Calu3 (cell line): ENCODE measurements around the gene PCTP. TPM values are rescaled to one million over a fixed set of nuclear protein-coding genes. Genes with fewer than 3 reads are reported as not detected.

Source experiments
- BruUV-seq: library from RNA; stranded (reverse); fragments of 400-500 nt; replicated peaks from 2 replicates; lab custom pipeline; 2021; lab: Mats Ljungman, UMichigan
- CTCF ChIA-PET: fragments of 300-600 bp; sonication (Branson Sonifier 250); formaldehyde crosslinking; loops from one replicate; lab custom pipeline; 2022; ENCODE audit warnings: antibody characterized with exemption; lab: Charles Lee
- DNase-seq: peaks from one replicate; pipeline ENCODE4 v3.0.0; 2022
- H3K27ac Mint-ChIP-seq: one replicate; pipeline ENCODE4 v1.8.0; 2022; ENCODE audit warnings: mixed read lengths; ENCODE audit not compliant: unreplicated experiment
- H3K27me3 Mint-ChIP-seq: one replicate; pipeline ENCODE4 v1.8.0; 2022; ENCODE audit warnings: mixed read lengths; ENCODE audit not compliant: unreplicated experiment
- H3K36me3 Mint-ChIP-seq: one replicate; pipeline ENCODE4 v1.8.0; 2022; ENCODE audit warnings: mild to moderate bottlenecking, moderate library complexity, mixed read lengths; ENCODE audit not compliant: insufficient read depth, unreplicated experiment
- H3K4me1 Mint-ChIP-seq: one replicate; pipeline ENCODE4 v1.8.0; 2022; ENCODE audit warnings: mild to moderate bottlenecking, low read depth, mixed read lengths; ENCODE audit not compliant: unreplicated experiment
- H3K4me3 Mint-ChIP-seq: one replicate; pipeline ENCODE4 v1.8.0; 2022; ENCODE audit warnings: mild to moderate bottlenecking, low read depth, moderate library complexity, mixed read lengths; ENCODE audit not compliant: unreplicated experiment
- H3K9me3 Mint-ChIP-seq: one replicate; pipeline ENCODE4 v1.8.0; 2022; ENCODE audit warnings: low read depth, mixed read lengths; ENCODE audit not compliant: unreplicated experiment
- CTCF ChIP-seq: fragments of 200-600 bp; IDR thresholded peaks from one replicate; pipeline ENCODE4 v1.8.0; 2022; ENCODE audit warnings: antibody characterized with exemption; ENCODE audit not compliant: unreplicated experiment
- intact Hi-C: fragments of 100-400 bp; cut with micrococcal nuclease; formaldehyde crosslinking; loops from one replicate; pipeline ENCODE4 v1.10.0; 2022; ENCODE audit not compliant: unreplicated experiment
- total RNA-seq: library from RNA; stranded (reverse); gene quantifications from 2 replicates; pipeline ENCODE4 v1.2.3, GENCODE V29; 2022

PCTP gene
- total RNA-seq, 1 experiment from 2014 or later: 20.1 TPM

GRCh38 chr17:55794725-55795482 is 44.1 kb downstream of the PCTP start:
- peaks cover 17% of the 10 kb centered on the region for H3K4me1 Mint-ChIP-seq
- DNase-seq: peak; percentile 12
- no peak for TF ChIP-seq CTCF
- CTCF ChIA-PET: interaction anchor here (0.9 to 1.3 kb wide), 5 partner anchors 25 to 450 kb away, joined by 3 to 4 read pairs (median 3); partner anchors contain the start of gene PCTP
- no peaks in the 10 kb centered on the region for H3K27me3 Mint-ChIP-seq
- BruUV-seq: no TSS peak
- no peak overlapping the region for H3K4me3 Mint-ChIP-seq
- intact Hi-C loops: no loop called here
- H3K27ac Mint-ChIP-seq: no peak overlapping the region
- H3K36me3 Mint-ChIP-seq: no peaks in the 10 kb centered on the region
- no peaks in the 10 kb centered on the region for H3K9me3 Mint-ChIP-seq

GRCh38 chr17:55806745-55807495 is 56.1 kb downstream of the PCTP start:
- Mint-ChIP-seq H3K4me3 (no peak overlapping the region), H3K27ac (no peak overlapping the region)

DNA sequence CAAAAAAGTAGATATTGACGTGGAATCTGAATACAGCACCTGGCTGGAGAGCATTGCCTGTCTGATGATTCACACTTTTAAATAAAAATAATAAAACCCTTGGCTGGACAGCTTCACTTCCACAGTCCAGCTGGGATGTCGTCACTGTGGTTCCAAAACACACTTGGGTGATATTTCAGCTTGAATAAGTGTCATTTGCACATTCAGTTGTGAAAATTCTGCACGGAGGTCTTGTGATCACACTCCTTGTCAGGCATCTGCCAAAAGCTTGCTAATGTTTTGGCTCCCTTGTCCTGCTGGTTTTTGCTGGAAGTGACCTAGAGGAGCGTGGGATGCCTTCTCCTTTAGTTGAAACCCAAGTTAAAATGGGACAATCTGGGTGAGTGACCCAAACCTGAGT is 60.7 kb downstream of the PCTP start:
- no peak overlapping the region for H3K4me3 Mint-ChIP-seq
- no peaks in the 10 kb centered on the region for H3K27me3 Mint-ChIP-seq
- H3K27ac Mint-ChIP-seq: no peak overlapping the region
- DNase-seq: no peak
- no TSS peak for BruUV-seq
- intact Hi-C loops: no loop called here
- no peaks in the 10 kb centered on the region for H3K36me3 Mint-ChIP-seq
- peaks cover 11% of the 10 kb centered on the region for H3K4me1 Mint-ChIP-seq
- CTCF ChIA-PET: no interaction called here
- no peak for TF ChIP-seq CTCF
- no peaks in the 10 kb centered on the region for H3K9me3 Mint-ChIP-seq

More at GRCh38 chr17:55806745-55807495, 56.1 kb downstream of the PCTP start:
- CTCF ChIA-PET: no interaction called here
- H3K4me1 Mint-ChIP-seq: no peaks in the 10 kb centered on the region
- no peak for DNase-seq
- no TSS peak for BruUV-seq
- intact Hi-C loops: no loop called here
- no peaks in the 10 kb centered on the region for H3K27me3 Mint-ChIP-seq
- TF ChIP-seq CTCF: no peak
- no peaks in the 10 kb centered on the region for H3K9me3 Mint-ChIP-seq
- H3K36me3 Mint-ChIP-seq: no peaks in the 10 kb centered on the region

DNA sequence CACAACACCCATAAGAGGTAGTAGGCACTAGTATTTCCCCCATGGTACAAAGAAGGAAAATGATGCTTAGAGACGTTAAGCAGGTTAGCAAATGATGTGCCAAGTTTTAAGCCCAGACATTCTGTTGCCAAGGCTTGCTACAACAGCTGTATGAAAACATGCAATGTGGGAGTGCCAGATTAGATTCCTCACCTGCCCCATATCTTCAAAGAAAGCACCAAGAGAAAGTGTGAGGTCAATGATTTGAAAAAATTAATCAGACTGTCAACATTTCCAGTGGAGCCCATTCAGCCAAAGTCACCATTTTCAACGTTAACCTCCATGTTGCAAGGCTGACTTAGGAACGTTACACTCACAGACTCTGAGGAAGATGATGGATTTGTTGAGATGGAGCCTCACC is 61.5 kb downstream of the PCTP start:
- no TSS peak for BruUV-seq
- peaks cover 11% of the 10 kb centered on the region for H3K4me1 Mint-ChIP-seq
- no peak overlapping the region for H3K4me3 Mint-ChIP-seq
- no peaks in the 10 kb centered on the region for H3K9me3 Mint-ChIP-seq
- no peak overlapping the region for H3K27ac Mint-ChIP-seq
- TF ChIP-seq CTCF: no peak
- DNase-seq: no peak
- H3K27me3 Mint-ChIP-seq: no peaks in the 10 kb centered on the region
- no peaks in the 10 kb centered on the region for H3K36me3 Mint-ChIP-seq
- intact Hi-C loops: no loop called here
- CTCF ChIA-PET: no interaction called here
